Brain microvascular endothelial cell (primary cell): ENCODE results near the gene RYR2.

Source experiments
- DNase-seq: peaks from one replicate; pipeline ENCODE4 v3.0.0-alpha.2; 2020
- H3K27ac ChIP-seq: fragments of 250-450 bp; sonication (Bioruptor Pico); 2 replicates; pipeline ENCODE4 v1.5.1; 2020; ENCODE audit warnings: mild to moderate bottlenecking, moderate library complexity
- H3K27me3 ChIP-seq: fragments of 250-450 bp; sonication (Bioruptor Pico); replicated peaks from 2 replicates; pipeline ENCODE4 v1.5.1; 2020; ENCODE audit warnings: mild to moderate bottlenecking
- H3K36me3 ChIP-seq: fragments of 250-450 bp; sonication (Bioruptor Pico); replicated peaks from 2 replicates; pipeline ENCODE4 v1.5.1; 2020; ENCODE audit warnings: mild to moderate bottlenecking
- H3K4me3 ChIP-seq: 2 replicates; pipeline ENCODE4 v1.5.1; 2011; ENCODE audit warnings: low read depth, mild to moderate bottlenecking, control low read depth, low read length, moderate library complexity
- in situ Hi-C: cut with HindIII; loops from 2 replicates; pipeline ENCODE4 v1.10.0; 2017; ENCODE audit warnings: low sequenced_read_pairs, low pct_ligation_motif_present
- TF ChIP-seq, protein P1 (sequence below): IDR thresholded peaks from 2 replicates; pipeline ENCODE4 v1.5.1; 2011; ENCODE audit warnings: low read depth, mild to moderate bottlenecking, moderate library complexity, low read length, control low read depth, inconsistent platforms; ENCODE audit errors: missing control alignments

The RYR2 gene

DNA sequence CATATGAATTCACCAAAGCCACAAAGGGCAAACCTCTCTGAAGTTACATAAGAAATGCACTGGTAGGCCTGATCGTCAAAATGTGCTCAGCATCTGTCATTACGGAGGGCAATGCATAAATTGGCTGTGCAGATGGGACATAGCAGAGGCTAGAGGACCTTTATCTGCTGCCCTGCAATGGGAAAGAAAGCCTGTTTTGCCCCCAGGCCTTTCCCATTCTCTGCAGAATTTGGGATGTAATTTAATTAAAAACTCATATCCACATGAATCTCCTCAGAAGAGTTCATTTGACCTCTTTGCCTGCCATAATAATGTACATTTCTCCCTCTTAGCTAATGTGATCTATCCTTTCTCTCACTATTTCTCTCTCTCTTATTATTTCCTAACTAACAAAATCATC, 690.7 kb downstream of the RYR2 start:
- no peak for DNase-seq
- TF ChIP-seq, protein P1, sequence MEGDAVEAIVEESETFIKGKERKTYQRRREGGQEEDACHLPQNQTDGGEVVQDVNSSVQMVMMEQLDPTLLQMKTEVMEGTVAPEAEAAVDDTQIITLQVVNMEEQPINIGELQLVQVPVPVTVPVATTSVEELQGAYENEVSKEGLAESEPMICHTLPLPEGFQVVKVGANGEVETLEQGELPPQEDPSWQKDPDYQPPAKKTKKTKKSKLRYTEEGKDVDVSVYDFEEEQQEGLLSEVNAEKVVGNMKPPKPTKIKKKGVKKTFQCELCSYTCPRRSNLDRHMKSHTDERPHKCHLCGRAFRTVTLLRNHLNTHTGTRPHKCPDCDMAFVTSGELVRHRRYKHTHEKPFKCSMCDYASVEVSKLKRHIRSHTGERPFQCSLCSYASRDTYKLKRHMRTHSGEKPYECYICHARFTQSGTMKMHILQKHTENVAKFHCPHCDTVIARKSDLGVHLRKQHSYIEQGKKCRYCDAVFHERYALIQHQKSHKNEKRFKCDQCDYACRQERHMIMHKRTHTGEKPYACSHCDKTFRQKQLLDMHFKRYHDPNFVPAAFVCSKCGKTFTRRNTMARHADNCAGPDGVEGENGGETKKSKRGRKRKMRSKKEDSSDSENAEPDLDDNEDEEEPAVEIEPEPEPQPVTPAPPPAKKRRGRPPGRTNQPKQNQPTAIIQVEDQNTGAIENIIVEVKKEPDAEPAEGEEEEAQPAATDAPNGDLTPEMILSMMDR = no peak

DNA sequence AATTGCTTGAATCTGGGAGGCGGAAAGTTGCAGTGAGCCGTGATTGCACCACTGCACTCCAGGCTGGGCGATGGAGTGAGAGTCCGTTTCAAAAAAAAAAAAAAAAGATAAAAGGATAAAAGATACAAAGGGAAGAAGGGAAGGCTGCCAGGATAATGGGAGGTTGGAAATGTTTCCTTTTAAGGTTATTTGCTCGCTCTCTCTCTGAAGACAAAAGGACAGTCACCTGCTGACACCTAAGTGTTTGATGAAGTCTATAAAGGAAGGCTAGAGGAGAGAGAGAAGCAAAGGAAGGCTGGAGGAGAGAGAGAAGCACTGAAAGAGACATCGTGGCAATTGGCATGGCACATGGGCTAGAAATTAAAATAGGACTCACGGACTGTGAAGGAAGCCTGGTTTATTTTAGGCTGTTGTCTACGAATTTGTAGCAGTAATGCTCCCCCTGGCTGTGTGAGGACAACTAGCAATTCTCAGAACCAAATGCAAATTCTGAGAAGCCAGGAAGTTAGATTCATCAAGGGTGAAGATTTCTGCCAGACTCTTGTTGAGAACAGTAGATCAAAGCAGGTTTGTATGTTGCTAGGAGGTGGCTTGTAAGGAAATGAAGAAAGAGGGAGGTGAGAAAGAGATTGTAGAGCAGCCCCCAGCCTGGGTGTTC, 694.5 kb downstream of the RYR2 start:
- H3K27ac ChIP-seq = no peak overlapping the region
- peak; percentile 3 for DNase-seq
- TF ChIP-seq, protein P1 = no peak
- no peak overlapping the region for H3K4me3 ChIP-seq
- no peaks in the 10 kb centered on the region for H3K27me3 ChIP-seq
- no peaks in the 10 kb centered on the region for H3K36me3 ChIP-seq
- in situ Hi-C loops = no loop called here

More for the DNA sequence above, 690.7 kb downstream of the RYR2 start:
- no peak overlapping the region for H3K4me3 ChIP-seq
- in situ Hi-C loops = no loop called here
- H3K27ac ChIP-seq = no peak overlapping the region
- H3K27me3 ChIP-seq = no peaks in the 10 kb centered on the region
- H3K36me3 ChIP-seq = no peaks in the 10 kb centered on the region

DNA sequence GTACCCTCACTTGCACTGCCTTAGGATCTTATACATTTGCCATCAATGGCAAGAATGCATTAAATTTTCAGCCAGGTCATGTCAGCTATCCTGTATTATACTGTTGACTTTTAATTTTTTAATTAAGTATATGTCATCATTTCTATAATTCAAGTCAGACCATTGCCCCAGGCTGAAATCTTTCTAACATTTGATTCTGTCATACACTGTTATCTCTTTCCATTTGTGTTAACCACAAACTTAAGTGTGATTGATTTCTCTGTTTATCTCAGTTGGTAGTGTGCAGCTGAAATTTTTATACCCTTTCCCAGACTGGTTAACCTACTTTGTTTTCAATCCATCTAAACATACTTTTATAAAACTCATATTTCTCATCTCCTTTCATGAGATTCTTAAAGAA, 695.5 kb downstream of the RYR2 start:
- in situ Hi-C loops = no loop called here
- no peak overlapping the region for H3K27ac ChIP-seq
- DNase-seq = no peak

DNA sequence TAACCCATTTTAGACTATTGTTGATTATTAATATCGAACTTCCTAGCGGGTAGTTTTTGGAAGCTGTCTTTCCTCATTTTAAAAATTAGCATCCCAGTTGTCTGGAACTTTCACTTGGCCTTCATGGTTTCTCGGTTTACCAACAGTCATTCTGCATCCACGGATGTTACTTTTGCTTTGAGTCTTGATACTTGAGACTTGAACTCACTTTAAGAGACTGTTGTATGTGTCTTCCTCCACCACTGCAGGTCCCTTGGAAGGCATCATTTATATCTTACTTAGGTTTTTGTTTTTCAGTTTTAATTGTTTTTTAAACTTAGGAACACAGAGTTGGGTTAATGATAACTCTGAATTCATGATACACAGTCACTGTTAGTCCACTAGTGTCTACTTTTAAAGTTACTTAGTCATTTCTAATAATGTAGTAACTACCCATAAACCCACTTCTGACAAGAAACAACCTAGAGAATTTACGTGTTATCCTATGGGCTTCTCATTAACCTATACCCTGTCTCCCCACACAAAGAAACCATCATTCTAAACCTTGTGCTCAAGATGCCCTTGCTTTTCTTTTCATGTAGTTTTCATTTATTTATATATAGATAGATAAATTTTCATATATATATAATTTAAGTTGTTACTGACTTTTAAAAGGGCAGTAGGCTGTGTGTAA, 696.1 kb downstream of the RYR2 start:
- H3K27ac ChIP-seq = no peak overlapping the region
- in situ Hi-C loops = no loop called here

More for the DNA sequence above, 695.5 kb downstream of the RYR2 start:
- H3K36me3 ChIP-seq = no peaks in the 10 kb centered on the region
- H3K27me3 ChIP-seq = no peaks in the 10 kb centered on the region
- no peak overlapping the region for H3K4me3 ChIP-seq
- TF ChIP-seq, protein P1 = no peak

DNA sequence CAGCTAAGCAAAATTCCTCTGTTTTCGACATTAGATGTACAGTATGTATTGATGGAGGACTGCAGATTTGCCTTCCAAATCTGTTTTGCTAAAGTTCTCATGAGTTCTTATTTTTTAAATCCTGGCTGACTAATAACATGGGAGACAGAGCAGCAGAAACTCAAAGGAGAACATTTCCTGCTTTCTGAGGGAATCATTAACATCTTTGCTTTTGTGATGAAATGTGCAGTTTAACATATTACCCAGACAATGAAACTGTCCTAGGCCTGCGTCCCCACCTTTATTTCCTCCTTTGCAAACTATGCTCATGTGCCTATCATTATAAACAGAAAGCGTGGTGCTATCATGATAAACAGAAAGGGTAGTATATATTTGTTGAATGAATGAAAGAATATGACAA, 698.9 kb downstream of the RYR2 start:
- Histone ChIP-seq H3K27me3 (no peaks in the 10 kb centered on the region), H3K4me3 (no peak overlapping the region), H3K36me3 (no peaks in the 10 kb centered on the region), H3K27ac (no peak overlapping the region)
- DNase-seq = no peak
- in situ Hi-C loops = no loop called here
- TF ChIP-seq, protein P1 = no peak

More for the DNA sequence above, 696.1 kb downstream of the RYR2 start:
- DNase-seq = no peak
- no peak overlapping the region for H3K4me3 ChIP-seq
- TF ChIP-seq, protein P1 = no peak
- H3K36me3 ChIP-seq = no peaks in the 10 kb centered on the region
- no peaks in the 10 kb centered on the region for H3K27me3 ChIP-seq
